ENCODE results near the gene WWOX.

The WWOX gene

GRCh38 chr16:78605548-78606101, 506.2 kb downstream of the WWOX start:
- DNase-seq (ENCODE audit: low read depth in 1 of 2, low spot score in 1 of 2) = no peak
- no peak for TF ChIP-seq JUND (IDR thresholded peaks at IDR 0.05; ENCODE audit: low read depth)
- in situ Hi-C loops (cut with HindIII; ENCODE audit: low pct_unique_long_range_greater_than_20kb, low sequenced_read_pairs) = no loop called here

- no peak for DNase-seq (ENCODE audit: low read depth in 1 of 2, low spot score in 1 of 2)
- in situ Hi-C loops (cut with HindIII; ENCODE audit: low pct_unique_long_range_greater_than_20kb, low sequenced_read_pairs) = no loop called here
- TF ChIP-seq JUND (IDR thresholded peaks at IDR 0.05; ENCODE audit: low read depth) = no peak
Observed at GRCh38 chr16:78606545-78606944, 507.1 kb downstream of the WWOX start.

GRCh38 chr16:78607022-78607421, 507.6 kb downstream of the WWOX start:
- no peak for DNase-seq (ENCODE audit: low read depth in 1 of 2, low spot score in 1 of 2)
- TF ChIP-seq JUND (IDR thresholded peaks at IDR 0.05; ENCODE audit: low read depth) = no peak
- in situ Hi-C loops (cut with HindIII; ENCODE audit: low pct_unique_long_range_greater_than_20kb, low sequenced_read_pairs) = no loop called here

GRCh38 chr16:78607465-78607864, 508.0 kb downstream of the WWOX start:
- in situ Hi-C loops (cut with HindIII; ENCODE audit: low pct_unique_long_range_greater_than_20kb, low sequenced_read_pairs) = no loop called here
- no peak for DNase-seq (ENCODE audit: low read depth in 1 of 2, low spot score in 1 of 2)
- no peak for TF ChIP-seq JUND (IDR thresholded peaks at IDR 0.05; ENCODE audit: low read depth)

- no peak for DNase-seq (ENCODE audit: low read depth in 1 of 2, low spot score in 1 of 2)
- in situ Hi-C loops (cut with HindIII; ENCODE audit: low pct_unique_long_range_greater_than_20kb, low sequenced_read_pairs) = no loop called here
- TF ChIP-seq JUND (IDR thresholded peaks at IDR 0.05; ENCODE audit: low read depth) = no peak
Observed at GRCh38 chr16:78608305-78608776, 508.9 kb downstream of the WWOX start.

GRCh38 chr16:78609402-78610274, 510.2 kb downstream of the WWOX start:
- no peak for TF ChIP-seq JUND (IDR thresholded peaks at IDR 0.05; ENCODE audit: low read depth)
- DNase-seq (ENCODE audit: low read depth in 1 of 2, low spot score in 1 of 2) = no peak
- in situ Hi-C loops (cut with HindIII; ENCODE audit: low pct_unique_long_range_greater_than_20kb, low sequenced_read_pairs) = no loop called here

GRCh38 chr16:78611318-78611717, 511.9 kb downstream of the WWOX start:
- DNase-seq (ENCODE audit: low read depth in 1 of 2, low spot score in 1 of 2) = no peak
- in situ Hi-C loops (cut with HindIII; ENCODE audit: low pct_unique_long_range_greater_than_20kb, low sequenced_read_pairs) = no loop called here
- TF ChIP-seq JUND (IDR thresholded peaks at IDR 0.05; ENCODE audit: low read depth) = no peak

GRCh38 chr16:78619811-78620210, 520.4 kb downstream of the WWOX start:
- in situ Hi-C loops (cut with HindIII; ENCODE audit: low pct_unique_long_range_greater_than_20kb, low sequenced_read_pairs) = no loop called here
- no peak for TF ChIP-seq JUND (IDR thresholded peaks at IDR 0.05; ENCODE audit: low read depth)
- no peak for DNase-seq (ENCODE audit: low read depth in 1 of 2, low spot score in 1 of 2)

- in situ Hi-C loops (cut with HindIII; ENCODE audit: low pct_unique_long_range_greater_than_20kb, low sequenced_read_pairs) = no loop called here
- no peak for DNase-seq (ENCODE audit: low read depth in 1 of 2, low spot score in 1 of 2)
- TF ChIP-seq JUND (IDR thresholded peaks at IDR 0.05; ENCODE audit: low read depth) = no peak
Observed at GRCh38 chr16:78620291-78620690, 520.8 kb downstream of the WWOX start.

- in situ Hi-C loops (cut with HindIII; ENCODE audit: low pct_unique_long_range_greater_than_20kb, low sequenced_read_pairs) = no loop called here
- no peak for DNase-seq (ENCODE audit: low read depth in 1 of 2, low spot score in 1 of 2)
- no peak for TF ChIP-seq JUND (IDR thresholded peaks at IDR 0.05; ENCODE audit: low read depth)
Observed at GRCh38 chr16:78623796-78624195, 524.3 kb downstream of the WWOX start.

- no peak for TF ChIP-seq JUND (IDR thresholded peaks at IDR 0.05; ENCODE audit: low read depth)
- in situ Hi-C loops (cut with HindIII; ENCODE audit: low pct_unique_long_range_greater_than_20kb, low sequenced_read_pairs) = no loop called here
- DNase-seq (ENCODE audit: low read depth in 1 of 2, low spot score in 1 of 2) = no peak
Observed at GRCh38 chr16:78624366-78624765, 524.9 kb downstream of the WWOX start.

- in situ Hi-C loops (cut with HindIII; ENCODE audit: low pct_unique_long_range_greater_than_20kb, low sequenced_read_pairs) = no loop called here
- DNase-seq (ENCODE audit: low read depth in 1 of 2, low spot score in 1 of 2) = no peak
- no peak for TF ChIP-seq JUND (IDR thresholded peaks at IDR 0.05; ENCODE audit: low read depth)
Observed at GRCh38 chr16:78628461-78629045, 529.1 kb downstream of the WWOX start.

GRCh38 chr16:78629173-78629572, 529.7 kb downstream of the WWOX start:
- no peak for DNase-seq (ENCODE audit: low read depth in 1 of 2, low spot score in 1 of 2)
- in situ Hi-C loops (cut with HindIII; ENCODE audit: low pct_unique_long_range_greater_than_20kb, low sequenced_read_pairs) = no loop called here
- TF ChIP-seq JUND (IDR thresholded peaks at IDR 0.05; ENCODE audit: low read depth) = no peak
